Tongue (tissue), 2 donors: ENCODE results near the gene PLVAP. TPM values are rescaled to one million over a fixed set of nuclear protein-coding genes. Genes with fewer than 3 reads are reported as not detected.

Experiments used
- DNase-seq: peaks from one replicate; pipeline ENCODE4 v3.0.0-alpha.2; 2015
- total RNA-seq: library from RNA; depleted of rRNA; stranded (reverse); fragments of >200 nt; gene quantifications from one replicate; pipeline ENCODE4 v1.2.3, GENCODE V29; 2014

The PLVAP gene
- total RNA-seq, 1 donor from 2014 or later: 39.2 TPM

DNA sequence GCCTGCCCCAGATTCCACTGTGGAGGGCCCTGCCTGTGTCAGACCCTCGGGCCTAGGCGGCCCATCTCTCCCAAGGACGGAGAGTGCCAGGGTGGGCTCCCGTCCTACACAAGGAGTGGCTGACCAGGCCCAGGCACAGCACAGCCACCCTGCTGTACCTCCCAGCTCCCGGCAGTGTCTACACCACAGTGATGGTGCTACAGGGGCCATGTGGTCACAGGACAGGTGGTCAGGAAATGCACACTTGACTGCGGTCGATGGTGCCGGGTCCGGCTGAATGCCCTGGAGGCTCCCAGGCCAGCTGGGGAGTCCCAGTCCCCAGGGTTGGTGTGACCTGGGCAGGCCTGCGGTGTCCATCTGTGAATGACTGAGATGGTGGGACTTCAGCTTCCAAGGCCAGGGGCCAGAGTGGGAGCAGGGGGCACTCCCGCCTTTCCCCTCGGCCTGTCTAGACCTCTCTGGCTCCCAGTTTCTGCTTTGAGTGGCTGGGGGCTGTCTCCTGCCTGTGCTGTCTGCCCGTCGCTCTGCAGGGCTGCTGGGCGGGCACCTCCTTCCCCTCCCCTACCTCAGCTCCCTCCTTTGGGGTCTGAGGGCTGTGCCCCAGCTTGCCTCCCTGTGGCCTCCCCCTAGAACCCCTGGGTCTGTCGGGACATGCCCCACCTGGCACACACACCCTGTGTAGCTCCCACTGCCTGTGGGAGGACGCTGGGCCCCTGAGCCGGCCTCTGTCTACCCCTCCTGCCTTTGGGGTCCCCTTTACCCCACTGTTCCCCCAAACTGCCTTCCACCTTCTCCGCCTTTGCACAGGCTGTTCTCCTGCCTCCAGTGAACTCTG, 55.3 kb downstream of the PLVAP start:
- no peak for DNase-seq

- DNase-seq: no peak
Observed at GRCh38 chr19:17320435-17320834, 56.7 kb downstream of the PLVAP start.

DNA sequence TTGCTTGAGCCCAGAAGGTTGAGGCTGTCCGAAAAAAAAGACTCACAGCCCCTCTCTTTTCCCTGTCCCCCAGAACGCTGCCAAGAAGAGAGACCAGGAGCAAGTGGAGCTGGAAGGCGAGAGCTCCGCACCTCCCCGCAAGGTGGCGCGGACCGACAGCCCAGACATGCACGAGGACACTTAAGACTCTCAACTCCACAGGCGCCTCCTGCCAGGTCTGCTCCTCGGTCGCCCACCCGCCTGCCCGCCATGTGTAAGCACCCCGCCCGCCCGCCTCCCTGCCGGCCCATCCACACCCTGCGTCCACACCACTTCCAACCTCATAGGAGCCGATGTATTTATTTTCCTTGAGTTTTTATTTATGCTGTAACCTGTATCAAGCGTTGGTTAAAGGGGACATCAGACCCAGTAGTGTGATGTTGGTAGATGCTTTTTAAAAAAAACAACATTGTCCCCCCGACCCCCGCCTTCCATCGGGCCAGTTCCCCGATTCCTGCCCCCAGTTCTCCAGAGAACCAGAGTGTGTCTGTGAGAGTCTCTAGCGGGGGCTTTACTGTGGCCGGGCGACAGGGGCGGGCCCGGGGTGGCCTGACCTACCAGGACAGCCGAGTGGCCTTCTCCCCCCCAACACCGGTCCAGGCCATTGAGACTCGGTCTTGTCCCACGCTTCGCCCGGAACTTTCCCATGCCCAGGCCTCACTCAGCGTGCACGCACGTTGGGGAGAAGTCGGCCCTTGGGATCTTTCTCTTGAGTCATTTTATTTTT, 57.5 kb downstream of the PLVAP start:
- no peak for DNase-seq

- no peak for DNase-seq
Observed at GRCh38 chr19:17318966-17319365, 58.2 kb downstream of the PLVAP start.

GRCh38 chr19:17314007-17314593, 63.0 kb downstream of the PLVAP start:
- no peak for DNase-seq

DNA sequence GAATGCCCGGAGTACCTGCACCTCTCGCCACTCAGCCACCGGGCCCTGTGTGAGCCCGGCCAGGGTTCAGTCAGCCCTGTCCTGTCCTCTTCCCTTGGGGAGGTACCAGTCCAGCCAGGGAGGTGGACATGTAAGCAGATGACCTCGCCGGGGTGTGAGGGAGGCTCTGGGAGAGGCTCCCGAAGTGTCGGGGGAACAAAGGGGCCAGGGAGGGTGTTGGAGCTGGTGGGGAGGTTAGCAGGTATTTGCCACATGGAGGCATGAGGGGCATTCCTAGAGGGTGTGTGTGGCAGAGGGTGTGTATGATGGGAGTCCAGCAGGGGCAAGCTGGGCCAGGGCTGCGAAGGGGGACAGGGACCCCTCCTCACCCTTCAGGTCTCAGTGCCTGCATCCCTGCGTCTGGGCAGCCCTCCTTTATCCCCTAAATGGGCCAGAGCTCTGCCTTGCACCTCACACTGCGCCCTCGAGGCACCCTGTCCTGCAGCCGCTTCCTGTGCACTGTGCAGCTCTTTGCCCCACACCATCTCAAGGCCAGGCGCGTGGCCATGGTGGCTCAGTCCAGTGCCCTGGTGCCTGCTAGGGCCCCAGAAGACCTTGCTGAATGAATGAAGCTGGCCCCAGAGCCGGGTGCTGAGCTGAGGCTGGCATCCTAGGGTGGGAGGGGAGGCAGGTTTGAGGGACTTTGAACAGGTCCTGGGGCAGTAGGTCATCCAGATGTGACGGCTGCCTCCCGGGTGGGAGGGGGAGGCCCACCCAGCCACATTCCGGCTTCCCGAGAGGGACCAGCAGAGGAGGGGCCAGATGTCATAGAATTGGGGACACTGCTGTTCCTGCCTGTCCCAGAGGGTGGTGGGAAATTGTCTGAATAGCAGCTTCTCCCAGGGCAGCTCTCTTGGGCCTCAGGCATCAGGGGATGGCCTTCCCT, 64.7 kb downstream of the PLVAP start:
- no peak for DNase-seq

GRCh38 chr19:17311455-17312188, 65.5 kb downstream of the PLVAP start:
- no peak for DNase-seq

DNA sequence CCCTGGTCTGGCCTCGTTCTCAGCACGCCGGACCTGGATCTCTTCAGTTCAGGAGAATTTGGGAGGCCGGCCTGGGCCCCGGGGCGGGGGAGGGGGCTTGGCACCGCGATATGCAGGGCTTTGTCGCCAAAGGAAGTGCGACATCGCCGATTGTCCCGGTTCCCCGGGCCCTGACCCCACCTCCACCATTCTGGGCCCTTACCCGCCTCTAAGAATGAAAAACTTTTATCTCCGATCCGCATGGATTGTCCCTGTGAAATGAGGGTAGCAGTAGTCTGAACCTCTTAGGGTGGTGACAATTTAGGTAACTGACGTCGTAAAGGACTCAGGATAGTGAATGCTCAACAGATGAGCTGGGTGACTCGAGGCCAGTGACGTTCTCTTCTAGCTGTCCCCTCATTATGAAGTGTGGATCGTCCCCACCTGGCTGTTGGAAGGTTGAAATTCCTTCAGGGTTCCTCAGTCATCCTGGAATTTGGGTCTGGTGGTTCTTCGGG, 67.1 kb downstream of the PLVAP start:
- no peak for DNase-seq

GRCh38 chr19:17309198-17309964, 67.8 kb downstream of the PLVAP start, which contains the start of gene DDA1:
Gene DDA1 (plus strand): TSS chr19:17309563. CDS start chr19:17309655, 92 bp downstream.
- DNase-seq: peak; percentile 100

GRCh38 chr19:17307876-17308377, 69.2 kb downstream of the PLVAP start:
- DNase-seq: no peak

DNA sequence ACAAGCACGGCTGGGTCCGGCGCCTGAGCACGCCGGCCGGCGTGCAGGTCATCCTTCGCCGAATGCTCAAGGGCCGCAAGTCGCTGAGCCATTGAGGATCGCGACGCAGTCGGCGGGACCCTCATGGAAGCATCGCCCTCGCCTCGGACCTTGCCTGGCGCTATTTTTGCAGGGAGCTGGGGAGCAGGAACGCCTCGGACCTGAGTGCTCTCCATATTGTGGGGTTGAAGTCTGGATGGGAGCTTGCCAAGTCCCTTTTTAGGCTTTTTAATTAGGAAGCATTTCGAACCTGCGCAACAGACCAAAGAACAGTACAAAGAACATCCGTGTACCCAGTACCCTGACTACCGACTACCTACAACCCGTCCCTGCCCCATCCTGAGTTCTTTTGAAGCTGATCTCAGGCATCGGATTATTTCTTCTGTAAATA, 70.8 kb downstream of the PLVAP start:
- no peak for DNase-seq

DNA sequence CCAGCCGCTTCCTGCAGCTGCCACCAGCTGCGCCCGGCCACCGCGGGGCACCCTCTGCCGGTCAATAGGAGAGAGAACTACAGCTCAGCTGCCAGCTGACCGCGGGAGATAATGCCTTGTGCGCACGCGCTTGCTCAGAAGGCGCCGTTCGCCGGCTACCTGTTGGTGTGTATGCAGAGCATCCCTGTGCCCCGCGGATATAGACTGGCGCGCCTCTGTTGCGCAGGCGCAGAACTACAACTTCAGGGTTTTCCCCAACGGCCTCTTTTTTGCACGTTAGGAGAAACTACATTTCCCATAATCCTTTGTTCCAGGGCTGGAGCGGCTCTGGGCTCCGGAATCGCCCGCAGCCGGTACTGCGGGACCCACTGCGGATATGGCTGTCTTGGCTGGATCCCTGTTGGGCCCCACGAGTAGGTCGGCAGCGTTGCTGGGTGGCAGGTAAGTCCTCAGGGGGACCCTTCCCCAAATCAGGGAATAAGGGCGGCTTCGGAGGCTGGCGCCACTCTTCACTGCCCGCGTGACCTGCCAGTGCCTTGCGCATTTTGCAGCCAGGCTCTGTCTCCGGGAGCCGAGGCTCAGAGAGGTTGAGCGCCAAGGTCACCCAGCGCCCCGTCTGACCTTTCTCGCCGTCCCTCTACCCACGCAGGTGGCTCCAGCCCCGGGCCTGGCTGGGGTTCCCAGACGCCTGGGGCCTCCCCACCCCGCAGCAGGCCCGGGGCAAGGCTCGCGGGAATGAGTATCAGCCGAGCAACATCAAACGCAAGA, 71.4 kb downstream of the PLVAP start, which contains the start of gene MRPL34:
Gene MRPL34, plus strand, starts transcription at position 356 of the 768 bp plus-strand sequence. Its CDS starts 21 bp downstream, at position 377.
- peak; percentile 99 for DNase-seq

DNA sequence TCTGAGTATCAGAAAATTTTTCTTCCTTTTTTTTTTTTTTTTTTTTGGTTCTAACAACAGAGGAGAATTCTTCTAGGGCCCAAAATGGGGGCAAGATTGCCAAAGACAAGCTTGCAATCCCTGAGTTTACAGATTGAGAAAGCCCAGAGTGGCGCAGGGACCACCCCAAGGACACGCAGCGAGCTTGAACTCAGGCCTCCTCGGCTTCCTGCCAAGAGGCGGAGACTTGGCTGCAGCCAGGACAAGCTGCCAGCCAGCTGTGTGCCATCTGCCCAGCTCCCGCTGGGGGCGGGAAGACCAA, 72.0 kb downstream of the PLVAP start:
- DNase-seq: no peak

DNA sequence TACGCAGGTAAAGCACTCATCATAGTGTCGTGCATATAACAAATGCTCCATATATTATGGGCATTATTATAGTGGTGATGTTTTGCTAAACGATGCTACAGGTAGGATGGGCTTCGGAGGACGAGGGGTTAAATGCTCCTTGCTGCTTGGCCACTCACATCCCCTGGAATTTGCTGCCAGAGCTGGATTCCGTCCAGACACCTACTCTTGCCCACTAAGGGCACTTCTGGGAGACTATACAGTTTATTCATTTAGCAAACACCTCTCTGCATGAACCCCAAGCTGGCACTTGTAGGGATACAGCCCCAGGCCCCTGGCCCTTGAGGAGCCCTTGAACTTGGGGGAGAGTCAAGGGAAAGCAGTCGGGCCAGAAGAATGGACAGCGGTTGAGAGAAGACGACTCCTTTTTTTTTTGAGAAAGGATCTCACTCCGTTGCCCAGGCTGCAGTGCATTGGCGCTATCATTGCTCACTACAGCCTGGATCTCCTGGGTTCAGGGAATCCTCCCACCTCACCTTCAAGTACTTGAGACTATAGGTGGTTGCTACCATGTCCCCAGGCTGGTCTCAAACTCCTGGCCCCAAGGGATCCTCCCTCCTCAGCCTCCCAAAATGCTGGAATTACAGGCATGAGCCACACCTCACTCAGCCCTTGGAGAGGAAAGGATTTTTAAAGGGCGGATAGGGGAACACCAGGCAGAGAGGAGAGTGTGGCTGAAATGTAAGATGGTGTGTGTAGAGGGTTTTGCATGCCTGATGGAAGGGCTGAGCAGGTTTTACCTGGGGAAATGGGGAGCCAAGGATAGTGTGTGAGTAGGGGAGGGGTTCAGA, 72.5 kb downstream of the PLVAP start:
- DNase-seq: no peak

DNA sequence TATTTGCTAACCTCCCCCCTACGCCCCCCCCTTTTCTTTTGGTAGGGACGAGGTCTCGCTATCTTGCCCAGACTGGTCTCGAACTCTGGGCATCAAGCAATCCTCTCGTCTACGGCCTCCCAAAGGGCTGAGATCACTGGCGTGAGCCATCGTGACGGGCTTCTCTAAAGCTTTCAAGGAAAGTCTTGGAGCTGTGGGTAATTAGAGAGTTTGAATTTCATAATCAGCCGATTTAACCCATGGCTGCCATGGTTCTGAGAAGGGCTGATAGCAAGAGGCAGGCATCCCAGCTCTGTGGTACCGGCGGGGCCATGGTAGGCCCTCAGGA, 73.2 kb downstream of the PLVAP start:
- DNase-seq: no peak

GRCh38 chr19:17303167-17303939, 73.8 kb downstream of the PLVAP start, which contains the start of gene ABHD8:
Gene ABHD8 (minus strand): TSS chr19:17303425. CDS start chr19:17301616, 1,809 bp downstream.
- peak; percentile 98 for DNase-seq

GRCh38 chr19:17302391-17303166, 74.6 kb downstream of the PLVAP start:
- DNase-seq: no peak
